GM19395 (cell line): ENCODE results near the gene TNFSF15.

ENCODE experiments used
- ATAC-seq: cut with Tn5 transposase; IDR thresholded peaks from one replicate; pipeline ENCODE4 v1.9.1; 2021; ENCODE audit warnings: mild to moderate bottlenecking, moderate library complexity; ENCODE audit not compliant: unreplicated experiment

Gene TNFSF15

DNA sequence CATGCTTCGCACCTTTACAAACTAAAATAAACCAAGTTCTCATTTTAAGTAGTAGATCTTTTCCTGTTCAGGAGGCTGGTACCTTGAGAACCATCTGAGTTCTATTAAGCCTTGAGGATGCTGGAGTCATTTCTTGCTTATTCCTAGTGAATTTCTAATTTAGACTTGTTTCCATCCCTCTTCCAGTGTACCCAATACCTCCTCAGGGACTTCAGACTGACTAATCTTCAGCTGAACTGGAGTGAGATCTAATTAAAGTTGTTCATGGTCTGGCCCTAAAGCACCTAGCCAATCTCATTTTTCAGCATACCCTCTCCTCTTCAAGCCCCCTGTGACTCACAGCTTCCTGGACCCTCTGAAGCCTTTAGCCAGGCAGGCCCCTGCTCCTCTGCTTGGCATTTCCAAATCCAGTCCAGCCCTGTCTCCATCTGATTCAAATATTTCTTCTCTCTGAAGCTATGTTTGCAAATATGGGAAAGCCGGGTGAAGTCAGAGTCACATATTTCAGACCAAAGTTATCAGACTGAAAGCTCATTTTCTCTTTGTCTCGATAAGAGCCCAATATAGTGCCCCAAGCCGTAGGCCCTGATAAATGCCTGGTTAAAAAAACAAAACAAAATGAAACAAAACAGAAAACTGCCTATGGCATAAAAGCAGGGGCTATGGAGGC, 19.4 kb upstream of the TNFSF15 start:
- no peak for ATAC-seq

DNA sequence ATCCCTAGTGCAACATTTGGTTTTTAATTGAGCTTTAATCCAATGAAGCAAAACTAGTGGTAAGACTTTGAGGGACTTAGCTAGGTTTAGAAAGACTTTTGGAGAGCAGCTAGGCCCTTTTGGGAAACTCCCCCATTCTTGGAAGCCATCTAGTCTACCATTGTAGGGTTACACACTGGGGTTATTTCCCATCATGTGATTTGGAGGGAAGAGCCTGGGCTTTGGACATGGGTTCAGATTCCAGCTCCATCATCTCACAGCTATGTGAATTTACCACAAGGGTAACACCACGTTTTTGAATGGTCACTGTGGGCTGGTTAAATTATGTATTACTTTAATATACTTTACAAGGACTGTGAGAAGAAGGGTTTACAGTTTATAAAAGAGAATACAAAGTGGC, 18.3 kb upstream of the TNFSF15 start:
- ATAC-seq = no peak

DNA sequence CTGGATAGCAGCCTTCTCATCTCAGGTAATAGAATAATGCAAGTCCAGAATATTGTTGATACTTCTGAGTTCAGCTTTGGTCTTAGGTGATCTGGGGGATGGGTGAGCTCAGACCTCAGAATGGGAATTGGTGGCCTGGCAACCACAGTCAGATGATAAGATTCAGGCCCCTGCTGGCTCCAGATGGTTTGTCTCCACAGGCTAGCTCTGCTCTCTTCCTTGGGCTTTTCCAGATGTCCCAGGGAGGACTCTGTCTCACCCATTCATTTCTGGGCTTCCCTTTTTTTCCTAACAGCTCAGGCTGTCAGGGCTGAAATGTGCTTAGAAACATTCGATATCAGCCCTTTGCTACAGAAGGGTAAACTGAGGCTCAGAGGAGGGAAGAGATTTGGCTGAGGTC, 17.6 kb upstream of the TNFSF15 start:
- no peak for ATAC-seq

DNA sequence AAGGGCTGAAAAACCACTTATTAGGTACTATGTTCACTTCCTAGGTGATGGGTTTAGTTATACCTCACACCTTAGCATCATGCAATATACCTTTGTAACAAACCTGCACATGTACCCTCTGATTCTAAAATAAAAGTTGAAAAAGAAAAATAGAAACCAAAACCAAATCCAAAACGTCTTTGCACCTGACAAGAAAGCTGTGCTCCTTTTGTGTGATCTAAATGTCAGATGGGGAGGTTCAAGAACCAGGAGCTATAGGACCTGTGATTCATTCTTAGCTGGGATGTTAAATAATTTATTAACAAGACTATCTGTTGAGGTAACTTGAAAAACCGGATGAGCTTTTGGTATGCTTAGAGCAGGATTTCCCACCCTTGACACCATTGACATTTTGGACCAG, 16.9 kb upstream of the TNFSF15 start:
- ATAC-seq = no peak

DNA sequence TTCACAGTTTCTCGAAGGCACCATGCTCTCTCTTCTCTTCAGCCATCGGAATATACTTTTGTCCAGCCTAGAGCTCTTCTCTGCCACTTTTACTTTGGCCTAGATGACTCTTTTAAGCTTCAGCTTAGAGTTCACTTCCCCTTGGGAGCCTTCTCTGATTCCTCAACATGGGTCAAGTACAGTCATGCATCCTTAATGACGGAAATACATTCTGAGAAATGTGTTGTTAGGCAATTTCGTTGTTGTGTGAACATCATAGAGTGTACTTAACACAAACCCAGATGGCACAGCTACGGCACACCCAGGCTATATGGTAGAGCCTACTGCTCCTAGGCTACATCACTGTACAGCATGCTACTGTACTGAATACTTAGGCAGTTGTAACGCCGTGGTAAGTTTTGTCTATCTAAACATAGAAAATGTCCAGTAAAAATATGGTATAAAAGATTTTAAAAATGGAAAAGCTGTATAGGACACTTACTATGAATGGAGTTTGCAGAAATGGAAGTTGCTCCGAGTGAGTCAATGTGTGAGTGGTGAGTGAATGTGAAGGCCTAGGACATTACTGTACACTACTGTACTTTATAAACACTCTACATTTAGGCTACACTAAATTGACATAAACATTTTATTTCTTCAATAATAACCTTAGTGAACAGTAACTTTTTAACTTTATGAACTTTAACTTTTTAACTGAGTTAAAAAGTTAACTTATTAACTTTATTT, 15.1 kb upstream of the TNFSF15 start:
- no peak for ATAC-seq

DNA sequence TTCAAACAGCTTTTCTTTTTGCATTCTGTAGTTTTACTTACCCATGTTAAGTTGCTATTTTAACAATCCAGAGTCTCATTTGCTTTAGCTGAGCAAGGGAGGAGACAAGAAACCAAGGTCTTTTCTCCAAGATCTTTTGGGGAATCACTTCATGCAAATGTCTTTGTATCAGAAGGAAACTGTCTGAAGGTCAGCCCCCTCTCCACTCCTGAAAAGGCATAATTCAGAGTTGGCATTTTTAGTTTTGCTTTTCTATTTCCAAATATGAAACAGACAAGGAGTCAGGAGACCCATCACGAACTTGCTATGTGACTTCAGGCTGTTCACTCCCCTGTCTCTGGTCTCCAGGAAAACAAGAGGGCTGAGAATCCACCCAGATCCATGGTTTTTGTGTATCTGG, 12.3 kb upstream of the TNFSF15 start:
- no peak for ATAC-seq

DNA sequence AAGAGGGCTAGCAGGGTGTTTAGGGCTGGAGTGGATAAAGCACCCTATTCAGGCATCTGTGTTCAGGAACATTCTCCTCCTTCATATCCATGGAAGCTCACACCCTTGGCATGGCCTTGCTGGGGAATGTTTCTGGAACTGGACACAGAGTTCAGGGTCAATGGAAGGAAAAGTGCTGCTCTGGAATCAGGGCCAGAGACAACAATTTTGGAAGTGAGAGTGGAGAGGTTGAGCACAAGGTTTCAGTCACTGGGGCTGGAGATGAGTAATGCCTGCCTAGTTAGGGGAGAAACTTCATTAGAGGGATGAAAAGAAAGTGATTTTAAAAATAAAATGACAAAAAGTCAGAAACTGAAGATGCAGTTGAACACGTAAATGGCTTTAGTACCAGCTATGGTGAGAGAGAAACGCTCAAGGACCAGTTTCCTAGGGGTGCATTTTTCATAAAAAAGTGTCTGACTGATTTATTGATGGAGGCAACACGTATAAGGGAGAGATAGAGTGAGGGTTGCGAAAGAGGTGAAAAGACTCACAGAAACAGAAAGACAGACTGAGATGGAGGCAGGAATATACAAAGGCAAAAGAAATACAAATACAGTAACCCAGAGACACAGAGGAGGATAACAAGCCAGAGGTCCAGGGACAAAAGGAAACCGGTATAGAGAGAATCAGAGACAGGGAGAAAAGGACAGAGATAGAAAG, 8.0 kb upstream of the TNFSF15 start:
- no peak for ATAC-seq

DNA sequence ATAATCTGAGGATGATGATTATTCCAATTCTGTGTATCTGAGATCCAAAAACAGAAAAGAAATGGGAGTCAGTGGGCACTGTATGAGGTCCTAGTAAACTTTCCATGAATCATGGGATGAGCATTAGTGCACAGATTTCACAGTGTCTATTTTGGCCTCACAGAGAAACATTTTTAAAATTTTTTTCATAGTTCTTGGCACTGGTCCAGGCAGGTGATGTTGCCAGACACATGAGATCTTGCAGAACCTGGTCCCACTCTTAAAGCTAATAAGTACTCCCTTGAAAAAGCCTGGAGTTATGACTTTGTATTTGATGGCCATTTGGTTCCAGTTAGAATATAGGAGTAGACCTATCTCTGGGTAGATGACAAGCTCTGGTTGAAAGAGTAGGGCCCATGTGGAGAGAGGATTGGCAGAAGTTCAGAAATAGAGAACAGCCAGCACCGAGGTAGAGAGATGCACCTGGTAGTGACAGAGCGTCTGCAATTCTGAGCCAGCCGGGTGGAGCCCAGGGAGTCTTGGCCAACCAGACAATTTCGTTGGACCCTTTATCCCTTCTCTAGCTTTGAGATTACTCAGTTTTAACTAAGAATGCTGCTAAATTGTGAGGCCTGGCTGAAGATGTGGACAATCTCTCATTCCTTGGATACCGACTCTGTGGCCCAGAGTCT, 6.3 kb upstream of the TNFSF15 start:
- no peak for ATAC-seq

DNA sequence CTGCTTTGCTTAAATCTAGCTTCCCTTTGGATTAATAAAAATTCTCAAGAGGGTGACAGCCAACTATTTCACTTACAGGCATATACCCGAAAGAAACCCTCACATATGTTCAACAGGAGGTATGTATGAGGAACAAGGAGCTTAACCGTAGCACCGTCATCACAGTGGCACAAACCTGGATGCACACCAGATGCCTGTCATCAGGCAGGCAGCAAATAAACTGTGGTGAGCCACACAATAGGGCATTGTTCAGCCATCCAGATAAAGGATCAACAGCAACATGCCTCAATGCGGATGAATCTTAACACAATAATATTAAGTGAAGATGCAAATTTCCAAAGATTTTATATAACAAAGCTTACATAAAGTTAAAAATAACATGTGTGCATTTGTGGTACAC, 5.5 kb upstream of the TNFSF15 start:
- no peak for ATAC-seq

DNA sequence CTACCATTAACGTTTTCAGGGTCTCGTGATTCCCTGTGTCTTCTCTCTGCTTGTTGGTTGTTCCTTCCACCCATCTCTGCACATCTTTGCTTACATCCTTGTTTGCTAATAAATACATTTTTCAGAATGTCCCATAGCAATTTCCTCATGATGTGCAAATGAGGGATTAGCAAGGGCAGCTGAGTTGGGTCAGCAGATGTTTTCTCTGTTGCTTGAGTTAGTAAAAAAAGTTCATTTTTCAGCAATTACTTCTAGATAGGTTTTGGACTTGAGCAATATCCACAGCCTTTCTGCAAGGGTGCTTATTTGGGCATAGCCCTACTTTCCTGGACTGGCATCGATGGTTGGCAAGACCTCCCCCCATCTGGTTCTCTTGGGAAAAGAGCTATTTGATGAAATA, 4.8 kb upstream of the TNFSF15 start:
- ATAC-seq = no peak

DNA sequence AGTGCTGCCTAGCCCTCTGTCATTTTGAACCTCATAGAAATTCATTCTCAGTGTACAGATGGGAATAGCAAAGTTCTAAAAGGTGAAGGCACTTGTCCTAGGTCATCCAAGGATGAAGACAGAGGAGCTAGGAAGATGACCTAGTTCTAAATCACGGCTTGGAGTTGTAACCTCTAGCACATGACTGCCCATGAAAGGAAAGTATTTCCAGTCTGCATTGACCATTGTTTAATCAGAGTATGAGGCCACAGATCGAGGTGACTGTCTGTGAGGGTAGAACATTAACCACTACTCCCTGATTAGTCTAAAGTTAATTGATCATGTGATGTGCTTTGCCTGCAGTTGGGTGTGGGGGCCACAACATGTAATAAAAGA, 674 bp upstream of the TNFSF15 start:
- peak; percentile 64 for ATAC-seq

DNA sequence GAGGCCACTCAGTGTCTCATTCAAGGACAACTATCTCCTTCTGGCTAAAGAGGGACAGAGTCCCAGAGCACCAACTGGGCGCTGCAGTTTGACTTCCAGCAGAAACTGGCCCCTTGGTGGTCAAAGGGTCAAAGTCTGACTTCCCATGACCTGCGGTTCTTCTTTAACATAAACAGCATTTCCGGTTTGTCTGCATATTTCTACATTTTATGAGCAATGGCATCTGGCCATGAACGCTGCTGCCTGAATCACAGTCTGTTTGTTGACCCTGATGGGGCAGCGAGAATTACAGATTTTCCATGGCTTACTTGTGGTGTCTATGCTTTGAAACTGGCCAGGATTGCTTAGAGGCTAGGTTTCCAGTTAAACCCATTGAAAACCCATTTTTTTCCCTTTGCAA, 1.3 kb downstream of the TNFSF15 start:
- no peak for ATAC-seq

DNA sequence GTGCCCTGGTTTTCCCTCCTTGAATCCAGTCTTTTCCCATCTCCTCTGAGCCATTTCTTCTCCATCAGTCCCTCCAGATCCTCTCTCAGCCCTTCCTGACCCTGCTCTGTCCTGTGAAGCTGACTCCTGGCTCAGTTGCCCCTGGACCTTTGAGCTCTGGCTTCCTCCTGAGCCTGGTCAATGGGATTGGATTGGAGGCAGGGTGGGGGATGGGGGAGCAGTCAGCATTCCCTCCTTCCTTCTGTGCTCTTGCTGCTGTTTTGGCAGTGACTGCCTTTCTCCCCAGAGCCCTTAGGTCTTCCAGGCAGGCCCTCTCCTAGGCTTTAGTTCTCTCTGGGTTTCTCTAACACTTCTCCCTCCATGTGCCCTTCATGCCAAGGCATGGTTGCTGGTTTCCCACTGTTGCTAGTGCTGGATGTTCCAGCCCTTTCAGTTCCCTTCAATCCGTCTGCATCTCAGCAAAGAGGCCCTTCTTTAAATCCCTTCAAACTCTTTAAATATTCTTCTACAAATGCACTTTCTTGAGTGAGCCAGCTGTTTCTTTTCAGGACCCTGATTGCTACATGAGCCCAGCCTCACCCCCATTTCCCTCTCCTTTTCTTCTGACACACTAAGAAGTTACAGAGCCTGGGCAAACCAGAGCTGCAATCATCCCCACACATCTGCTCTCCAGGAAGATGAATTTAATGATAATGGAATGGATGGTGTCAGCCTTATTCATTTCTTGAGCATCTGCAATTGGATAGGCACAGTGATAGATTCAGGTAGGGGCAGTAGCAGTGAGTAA, 2.2 kb downstream of the TNFSF15 start:
- ATAC-seq = no peak

DNA sequence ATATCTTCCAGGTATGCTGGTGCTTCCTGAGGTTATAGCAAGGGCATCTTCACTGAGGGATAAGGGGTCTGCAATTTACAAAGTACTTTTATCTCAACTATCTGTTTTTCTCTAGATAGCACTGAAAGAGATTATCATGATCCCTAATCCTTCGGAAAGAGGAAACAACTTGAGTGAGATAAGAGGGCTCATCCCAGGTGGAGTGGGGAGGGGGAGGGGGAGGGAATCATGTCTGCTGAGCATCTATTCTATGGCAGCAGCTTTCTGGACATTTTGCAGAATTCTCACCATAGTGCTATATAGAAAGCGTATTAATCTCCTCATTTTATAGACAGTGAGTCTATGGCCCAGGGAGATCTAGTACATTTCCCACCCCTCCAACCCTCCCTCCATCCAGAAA, 5.9 kb downstream of the TNFSF15 start:
- ATAC-seq = no peak

DNA sequence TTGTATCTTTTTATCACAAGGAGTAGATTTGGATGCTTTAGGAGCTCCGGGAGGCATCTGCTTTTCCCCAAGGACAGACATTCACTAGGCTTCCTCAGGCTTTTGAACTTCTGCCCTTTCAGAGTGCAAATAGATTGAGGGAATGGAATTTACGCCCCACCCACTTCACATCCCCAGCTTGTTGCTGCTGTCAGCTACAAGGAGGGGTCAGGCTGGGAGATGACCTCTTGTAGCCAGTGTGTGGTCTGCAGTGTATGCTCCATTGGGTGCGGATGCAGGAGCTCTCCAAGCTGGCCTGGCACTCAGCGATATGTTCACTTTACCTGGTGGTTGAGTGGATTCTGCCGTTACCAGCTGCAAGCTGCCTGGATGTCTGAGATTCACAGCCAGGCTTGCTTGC, 6.4 kb downstream of the TNFSF15 start:
- no peak for ATAC-seq

DNA sequence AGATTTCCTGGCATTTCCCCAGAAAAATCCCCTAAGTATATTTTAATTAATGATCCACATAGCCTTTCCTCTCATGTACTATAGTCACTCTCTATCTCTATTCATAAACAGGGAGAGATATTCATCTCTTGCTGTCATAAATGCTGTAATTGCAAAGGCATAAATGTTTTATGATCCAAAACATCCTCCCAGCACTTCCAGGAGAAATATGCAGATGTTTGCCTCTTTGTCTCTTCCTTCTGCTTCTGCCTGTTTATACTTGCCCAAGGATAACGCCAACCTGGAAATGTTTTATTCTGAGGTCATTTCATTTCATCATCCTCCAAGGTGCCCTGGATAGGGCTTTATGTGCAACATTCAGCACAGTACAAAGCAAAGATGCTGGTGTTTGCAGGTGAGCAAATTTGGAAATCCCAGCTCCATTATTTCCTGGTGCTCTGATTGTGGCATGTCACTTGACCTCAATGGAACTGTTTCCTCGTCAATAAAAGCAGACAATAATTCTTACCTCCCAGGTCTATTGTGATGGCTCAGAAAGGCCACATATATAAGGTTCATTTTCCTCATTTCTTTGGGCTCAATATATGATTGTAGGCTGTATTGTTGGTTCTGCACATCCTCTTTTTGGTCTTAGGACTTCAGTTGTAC, 6.9 kb downstream of the TNFSF15 start:
- no peak for ATAC-seq

DNA sequence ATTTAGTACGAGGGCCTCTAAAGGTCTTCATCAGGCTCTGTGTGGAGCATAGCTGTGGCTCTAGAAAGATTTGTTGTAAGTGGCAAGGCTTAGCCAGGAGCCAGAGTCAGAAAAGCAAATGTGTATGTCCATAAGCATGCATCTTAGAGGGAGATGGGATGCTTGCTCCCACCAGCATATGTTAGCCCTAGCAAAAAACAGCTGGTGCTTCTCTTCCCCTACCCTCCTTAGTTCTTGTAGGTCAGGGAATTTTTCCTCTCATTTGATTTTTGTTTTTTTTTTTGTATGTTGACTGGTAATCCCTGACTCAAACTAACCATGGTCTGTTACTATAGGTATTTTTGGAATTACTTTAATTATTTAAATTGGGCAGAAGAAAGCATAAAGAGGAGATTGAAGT, 7.7 kb downstream of the TNFSF15 start:
- ATAC-seq = no peak

DNA sequence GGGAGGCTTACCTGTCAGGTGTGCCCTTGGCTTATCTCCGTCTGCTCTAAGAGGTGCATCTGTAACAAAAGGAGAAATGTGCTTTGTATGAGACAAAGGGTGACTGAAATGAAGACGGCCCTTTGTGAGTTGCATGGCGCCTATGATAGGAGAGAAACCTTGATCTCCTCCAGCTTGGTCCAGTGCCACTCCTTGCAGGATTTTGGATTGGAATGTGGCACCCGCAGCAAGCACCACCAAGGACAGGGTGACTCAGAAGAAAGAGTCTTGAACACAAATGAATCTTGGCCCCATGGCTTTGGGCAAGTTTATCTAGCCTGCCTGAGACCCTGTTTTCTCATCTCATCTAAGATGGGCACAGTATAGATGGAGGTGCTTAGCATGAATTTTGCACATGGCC, 13.4 kb downstream of the TNFSF15 start:
- ATAC-seq = no peak

DNA sequence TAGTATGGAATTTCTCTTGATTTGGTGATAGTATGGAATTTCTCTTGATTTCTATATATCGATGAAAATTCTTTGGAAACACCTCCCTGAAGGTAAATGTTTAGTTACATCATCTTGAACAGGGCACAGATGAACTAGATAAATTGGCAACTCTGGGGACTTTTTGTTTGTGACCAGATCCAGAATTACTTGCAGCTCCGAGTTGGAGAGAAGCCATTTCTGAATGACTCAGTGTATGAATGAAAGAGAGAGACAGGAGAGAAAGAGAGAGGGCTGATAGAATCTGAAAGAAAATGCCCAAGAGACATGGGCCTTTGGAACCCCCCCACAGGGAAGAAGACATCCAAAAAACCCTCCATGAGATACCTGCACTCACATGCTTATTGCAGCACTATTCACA, 14.1 kb downstream of the TNFSF15 start:
- no peak for ATAC-seq

DNA sequence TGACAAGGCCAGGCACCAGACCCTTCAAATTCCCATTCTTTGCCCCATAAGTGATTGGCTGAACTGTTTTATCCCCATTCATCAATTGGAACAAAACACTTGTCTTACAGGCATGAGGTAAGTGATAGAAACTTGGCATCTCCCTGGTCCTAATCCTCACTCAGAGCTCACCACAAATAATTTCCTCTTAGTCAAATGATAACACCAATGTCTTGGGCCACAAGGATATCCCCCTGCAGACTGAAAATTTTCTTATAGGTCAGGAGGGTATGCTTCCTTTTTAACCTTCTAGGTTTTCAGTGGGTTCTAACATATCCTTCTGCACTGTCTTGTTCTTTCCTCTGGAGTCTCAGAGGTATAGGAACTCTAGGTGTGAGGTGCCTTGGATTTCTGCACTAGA, 14.5 kb downstream of the TNFSF15 start:
- ATAC-seq = no peak
